Inferior parietal cortex (tissue), 1 donor: ENCODE data around the gene TGM2.

Experiments
- DNase-seq: peaks from one replicate; pipeline ENCODE4 v3.0.0-alpha.2; 2016; ENCODE audit errors: extremely low spot score

TGM2 gene

DNA sequence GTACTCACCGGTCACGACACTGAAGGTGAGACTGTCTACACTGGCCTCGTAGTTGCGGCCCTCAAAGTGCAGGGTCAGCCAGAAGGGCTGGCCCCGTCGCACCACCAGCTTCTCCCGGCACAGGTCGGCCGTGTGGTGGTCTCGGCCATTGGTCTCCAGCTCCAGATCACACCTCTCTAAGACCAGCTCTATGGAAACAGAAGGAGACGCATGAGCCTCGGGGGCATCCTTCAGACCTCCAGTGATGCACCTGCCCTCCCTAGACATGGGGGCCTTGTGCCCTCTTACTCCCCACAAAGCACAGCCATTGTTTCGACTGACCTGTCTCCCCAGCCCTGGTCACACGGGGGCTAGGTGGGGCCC, 3.7 kb downstream of the TGM2 start:
- no peak for DNase-seq

DNA sequence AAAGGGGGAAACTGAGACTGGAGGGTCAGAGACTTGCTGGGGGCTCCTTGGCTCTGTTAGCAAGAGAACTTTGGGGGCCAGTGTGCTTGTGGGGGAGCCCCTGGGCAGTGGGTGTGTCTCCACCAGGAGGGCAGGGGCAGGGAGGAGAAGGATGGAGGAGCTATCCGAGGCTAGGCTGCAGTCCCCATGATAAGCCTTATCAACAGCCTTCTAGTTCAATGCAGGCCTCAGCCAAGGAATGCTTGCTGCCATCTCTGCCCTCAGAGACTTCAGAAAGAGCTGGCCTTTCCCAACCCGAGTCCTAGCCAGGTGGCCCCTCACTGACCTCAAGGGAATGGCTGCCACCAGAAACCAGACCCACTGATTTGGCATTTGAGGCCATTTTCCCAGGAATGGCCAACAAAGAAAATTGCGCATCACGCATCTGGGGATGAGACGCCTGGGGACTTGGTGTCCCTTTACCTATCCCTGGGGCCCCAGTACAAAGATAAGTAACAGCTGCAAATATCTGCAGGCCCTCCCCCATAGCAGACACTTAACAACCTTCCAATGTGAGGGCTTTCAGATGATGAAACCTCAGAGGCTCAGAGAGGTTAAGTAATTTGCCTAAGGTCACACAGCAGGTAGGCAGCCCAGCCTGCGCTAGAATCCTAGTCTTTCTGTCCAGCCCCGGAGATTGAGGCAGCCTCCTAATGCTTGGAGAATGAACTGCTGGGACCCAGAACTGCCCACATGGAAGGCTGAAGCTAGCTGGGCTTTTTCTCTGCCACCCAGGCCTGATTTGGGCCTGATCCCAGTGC, 4.9 kb downstream of the TGM2 start:
- no peak for DNase-seq

DNA sequence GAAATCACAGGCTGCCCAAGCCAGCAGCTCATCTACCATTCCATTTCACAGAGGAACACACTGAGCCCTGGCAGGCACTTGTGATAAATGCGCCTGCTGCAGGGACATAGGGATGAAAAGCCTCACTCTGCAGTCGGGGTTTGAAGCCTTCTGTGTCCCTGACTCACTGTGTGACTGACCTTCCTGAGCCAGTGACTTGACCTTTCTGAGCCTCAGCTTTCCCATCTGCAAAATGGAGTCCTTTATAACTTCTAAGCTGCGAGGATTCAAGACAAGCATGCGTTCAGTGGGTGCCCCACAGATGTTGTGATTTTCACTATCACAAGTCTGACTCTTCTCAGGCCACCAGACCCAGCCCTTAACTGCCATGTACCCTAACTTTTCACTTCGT, 5.5 kb downstream of the TGM2 start:
- DNase-seq: no peak

DNA sequence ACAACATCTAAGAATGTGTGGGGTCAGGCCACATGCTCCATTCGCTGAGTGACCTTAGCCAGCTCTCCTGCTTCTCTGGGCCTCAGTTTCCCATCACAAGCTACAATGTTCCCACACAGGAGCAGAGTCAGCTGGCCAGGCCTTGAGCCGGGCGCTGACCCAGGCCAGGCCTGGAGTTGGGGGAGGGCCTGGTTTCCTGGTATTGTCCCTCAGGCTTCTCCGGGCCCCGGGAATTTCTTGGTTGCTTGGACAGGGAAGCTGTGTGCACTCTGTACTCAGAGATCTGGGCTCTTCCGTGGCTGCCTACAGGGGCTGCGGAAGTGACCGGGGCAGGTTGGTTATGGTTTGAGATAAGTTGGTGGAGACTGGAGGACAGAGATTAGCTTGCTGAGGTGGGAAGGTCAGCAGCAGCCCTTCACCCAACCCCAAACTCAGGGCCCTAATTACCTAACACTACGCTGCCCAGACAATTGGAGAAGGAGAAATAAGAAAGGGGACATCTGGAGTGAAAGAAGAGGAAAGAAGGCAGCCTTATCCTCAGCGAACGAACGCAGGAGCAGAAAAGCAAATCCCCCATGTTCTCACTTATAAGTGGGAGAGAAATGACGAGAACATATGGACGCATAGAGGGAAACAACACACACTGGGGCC, 6.2 kb downstream of the TGM2 start:
- no peak for DNase-seq

DNA sequence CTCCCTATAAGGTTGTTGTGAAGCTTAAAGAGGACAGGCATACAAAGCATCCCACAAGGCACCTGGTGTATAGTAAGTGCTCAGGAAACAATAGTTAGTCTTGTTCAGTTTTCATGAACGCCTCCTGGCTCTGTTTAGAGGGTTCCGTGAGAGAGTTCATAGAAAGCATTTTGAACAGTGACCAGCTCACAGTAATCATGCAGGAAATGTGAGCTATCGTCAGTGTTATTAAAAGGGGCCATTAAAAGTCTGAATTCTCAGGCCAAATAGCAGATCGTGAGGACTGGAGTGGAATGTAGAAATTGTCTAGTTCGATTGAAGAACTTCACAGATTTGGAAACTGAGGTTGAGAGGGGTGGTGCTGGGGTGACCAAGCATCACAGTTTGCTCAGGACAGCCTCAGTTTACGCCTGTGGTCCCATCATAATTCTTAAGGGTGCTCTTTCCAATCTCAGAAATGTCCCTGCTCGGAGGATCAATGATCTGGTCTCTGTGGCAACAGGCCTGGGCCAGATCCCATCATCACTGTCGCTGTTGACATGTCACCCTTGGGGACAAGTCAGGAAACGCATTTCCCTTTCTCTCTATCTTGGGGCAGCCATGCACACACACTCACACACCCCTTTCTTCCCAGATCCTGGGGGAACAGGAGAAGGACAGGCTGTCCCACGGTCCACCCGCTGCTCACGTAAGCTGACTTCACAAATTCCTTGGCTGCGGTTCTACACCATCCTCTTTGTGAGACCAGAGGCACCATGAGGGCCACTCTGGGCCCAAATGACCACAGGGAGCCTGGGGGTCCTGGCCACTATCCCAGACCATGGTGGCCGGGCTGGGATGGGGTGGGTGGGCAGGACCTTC, 7.2 kb downstream of the TGM2 start:
- no peak for DNase-seq

DNA sequence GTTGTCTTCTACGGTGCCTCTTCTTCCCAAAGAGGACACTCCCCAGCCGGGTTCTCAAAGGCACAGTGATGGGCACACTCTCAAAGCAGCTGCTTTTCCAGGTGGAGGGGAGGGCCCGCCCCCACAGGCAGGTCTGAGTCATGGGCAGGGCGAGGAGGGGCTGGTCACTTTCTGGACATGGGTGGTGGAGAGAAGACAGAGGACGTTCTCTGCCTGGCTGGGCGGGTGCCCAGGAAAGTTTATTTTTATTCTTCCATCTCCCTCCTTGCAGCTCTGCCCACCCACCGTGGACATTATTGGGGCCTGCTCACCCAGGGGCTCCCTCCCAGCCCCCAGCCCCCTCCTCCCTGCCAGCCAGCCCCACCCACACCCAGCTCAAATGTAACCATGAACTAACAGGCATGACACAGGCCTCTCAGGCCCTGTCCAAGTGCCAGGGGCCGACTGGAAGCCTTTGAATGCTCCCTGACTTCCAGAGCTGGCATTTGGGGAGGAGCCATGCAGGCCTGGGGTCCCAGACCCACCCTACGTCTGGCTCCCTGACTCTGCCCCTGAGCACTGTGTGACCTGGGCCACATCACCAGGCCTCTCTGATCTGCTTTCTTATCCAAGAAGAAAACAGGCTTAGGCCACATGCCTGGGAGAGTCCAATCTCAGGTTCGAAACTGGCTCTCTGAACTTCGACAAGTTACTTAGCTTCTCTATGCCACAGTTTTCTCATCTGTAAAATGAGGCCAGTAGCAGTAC, 8.0 kb downstream of the TGM2 start:
- DNase-seq: no peak

DNA sequence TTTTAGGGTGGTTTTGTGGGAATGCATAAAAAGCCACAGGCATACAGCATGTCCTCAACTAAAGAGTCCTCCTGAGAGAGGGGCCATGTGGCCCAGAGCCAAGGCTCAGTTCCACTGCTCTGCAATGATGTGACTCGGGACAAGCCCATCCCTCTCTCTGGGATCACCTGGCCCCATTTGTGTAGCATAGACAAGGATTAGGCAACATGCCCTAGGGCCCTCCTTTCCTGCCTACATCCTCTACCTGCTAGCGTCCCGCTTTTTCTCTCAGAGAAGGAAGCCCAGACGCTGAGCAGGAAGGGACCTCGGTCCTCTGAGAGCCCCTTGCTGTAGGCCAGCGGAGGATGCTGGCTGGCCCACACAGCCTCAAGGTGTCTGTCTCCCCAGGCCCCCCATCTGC, 8.8 kb downstream of the TGM2 start:
- no peak for DNase-seq

DNA sequence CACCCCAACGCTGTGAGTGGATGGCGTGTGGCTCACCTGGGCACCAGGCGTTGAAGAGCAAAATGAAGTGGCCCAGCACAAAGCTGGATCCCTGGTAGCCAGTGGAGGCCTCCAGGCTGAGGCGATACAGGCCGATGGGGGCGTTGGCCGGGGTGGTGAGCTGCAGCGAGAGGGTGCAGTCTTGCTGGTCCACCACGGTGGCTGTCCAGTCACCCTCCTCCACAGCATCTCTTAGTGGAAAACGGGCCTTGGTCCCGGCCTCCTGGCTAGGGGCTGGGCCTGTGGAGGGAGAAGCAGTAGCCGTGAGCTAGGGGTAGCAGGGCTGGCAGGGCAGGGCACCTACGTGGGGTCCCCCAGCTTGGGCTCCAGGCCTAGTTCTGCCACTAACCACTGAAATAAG, 9.3 kb downstream of the TGM2 start:
- no peak for DNase-seq

DNA sequence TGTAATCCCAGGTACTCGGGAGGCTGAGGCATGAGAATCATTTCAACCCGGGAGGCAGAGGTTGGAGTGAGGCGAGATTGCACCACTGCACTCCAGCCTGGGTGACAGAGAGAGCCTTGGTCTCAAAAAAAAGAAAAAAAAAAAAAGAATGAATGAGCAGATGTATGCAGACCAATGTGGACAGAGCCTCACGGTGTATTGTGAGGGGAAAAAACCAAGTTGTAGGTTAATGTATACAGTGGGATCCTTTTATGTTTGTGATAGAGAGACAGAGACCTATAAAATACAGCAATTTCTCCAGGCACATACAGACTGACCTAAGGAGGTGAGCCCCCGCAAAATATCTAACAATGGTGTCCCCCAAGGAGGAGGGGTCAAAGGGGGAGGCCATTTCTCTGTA, 11.7 kb downstream of the TGM2 start:
- DNase-seq: no peak

DNA sequence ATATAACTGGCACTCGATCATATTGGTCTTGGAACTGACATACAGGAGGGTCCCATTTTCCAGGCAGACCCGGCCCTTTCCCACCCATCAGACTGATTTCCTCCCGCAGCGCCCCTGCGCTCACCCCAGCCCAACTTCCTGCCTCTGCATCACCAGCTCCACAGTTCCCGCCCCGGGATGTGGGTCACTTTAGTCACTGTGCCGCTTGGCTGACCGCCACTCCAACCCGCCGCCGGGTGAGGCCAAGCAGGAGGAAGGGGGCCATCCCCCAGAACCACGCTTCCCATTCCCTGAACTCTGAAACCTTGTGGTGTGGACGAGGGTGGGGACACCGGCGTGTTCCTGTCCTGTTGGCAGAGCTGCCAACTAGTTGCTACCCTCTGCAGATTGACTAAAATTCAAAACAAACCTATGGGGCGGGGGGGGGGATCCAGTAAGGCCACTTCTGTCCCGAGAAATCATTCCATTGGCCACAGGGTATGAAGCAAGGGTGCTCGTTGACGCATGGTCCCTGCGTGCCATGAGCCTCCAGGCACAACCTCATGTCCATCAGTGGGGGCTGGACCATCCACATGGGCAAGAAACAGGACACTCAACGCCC, 12.3 kb downstream of the TGM2 start:
- DNase-seq: no peak

DNA sequence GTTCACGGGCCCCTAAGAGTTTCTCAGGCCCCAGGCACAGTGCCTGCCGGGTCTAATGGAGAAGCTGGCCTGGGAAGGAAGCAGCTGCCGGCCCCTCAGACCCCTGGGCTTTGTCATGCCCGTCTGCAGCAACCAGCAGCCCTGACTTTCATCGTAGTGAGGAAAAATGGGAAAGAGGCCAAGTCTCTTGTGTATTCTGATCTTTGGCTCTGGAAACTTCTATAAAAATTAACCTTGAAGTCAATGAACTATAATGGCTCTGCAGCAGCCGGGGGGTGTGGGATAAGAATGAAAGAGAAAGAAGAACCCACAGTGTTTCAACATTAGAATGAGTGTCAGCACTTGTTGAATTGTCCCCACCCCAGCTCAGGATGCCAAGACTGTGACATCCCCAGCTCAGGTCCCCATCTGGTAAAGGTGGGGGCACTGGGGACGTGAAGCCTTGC, 12.9 kb downstream of the TGM2 start:
- DNase-seq: no peak

DNA sequence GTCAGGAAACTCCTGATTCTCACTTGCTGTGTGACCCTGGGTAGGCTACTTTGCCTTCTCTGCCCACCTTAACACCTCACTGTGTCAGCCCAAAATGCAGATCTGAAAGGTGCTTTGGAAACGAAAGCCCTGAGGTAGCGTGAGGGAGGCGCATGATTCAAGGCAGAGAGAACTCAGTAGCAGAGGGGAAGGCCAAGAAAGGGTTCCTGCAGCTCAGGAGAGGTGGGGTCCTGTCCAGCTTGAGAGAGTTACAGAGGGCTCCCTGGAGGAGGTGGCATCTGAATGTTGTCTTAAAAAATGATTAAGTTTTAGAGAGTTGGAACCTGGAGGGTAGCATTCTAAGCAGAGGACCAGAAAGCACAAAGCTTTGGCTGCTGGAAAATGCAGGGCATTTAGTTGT, 13.6 kb downstream of the TGM2 start:
- DNase-seq: no peak

DNA sequence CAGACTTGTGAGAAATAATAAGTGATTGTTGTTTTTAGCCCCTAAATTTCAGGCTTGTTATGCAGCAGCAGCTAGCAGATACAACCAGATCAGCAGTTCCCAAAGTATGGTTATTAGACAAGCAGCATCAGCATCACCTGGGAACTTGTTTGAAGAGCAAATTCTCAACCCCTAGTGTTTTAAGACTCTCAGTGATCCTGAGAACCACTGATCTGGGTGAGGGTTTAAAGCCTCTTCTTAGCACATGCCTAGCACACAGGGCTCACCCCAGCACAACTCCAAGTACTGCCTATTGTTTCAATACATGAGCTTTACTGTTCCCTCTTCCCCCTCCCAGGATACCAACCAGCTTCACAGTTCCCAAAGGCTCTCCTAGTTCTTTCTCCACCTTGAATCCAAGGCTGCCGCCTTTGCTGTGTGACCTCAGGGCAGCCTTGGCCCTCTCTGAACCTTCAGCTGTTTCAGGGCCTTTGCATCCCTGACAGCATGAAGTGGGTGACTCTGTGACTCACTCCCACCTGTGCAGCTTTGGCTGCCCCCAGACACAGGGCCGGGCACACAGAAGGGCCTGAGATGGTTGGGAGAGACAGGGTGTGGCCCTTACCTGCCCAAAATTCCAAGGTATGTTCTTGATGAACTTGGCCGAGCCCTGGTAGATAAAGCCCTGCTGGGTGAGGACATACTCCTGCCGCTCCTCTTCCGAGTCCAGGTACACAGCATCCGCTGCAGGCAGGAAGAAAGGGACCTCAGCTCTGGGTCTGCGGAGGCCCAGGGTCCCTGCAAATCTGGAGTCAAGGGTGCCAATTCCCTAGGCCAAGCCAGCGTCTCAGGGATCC, 14.5 kb downstream of the TGM2 start:
- DNase-seq: no peak

DNA sequence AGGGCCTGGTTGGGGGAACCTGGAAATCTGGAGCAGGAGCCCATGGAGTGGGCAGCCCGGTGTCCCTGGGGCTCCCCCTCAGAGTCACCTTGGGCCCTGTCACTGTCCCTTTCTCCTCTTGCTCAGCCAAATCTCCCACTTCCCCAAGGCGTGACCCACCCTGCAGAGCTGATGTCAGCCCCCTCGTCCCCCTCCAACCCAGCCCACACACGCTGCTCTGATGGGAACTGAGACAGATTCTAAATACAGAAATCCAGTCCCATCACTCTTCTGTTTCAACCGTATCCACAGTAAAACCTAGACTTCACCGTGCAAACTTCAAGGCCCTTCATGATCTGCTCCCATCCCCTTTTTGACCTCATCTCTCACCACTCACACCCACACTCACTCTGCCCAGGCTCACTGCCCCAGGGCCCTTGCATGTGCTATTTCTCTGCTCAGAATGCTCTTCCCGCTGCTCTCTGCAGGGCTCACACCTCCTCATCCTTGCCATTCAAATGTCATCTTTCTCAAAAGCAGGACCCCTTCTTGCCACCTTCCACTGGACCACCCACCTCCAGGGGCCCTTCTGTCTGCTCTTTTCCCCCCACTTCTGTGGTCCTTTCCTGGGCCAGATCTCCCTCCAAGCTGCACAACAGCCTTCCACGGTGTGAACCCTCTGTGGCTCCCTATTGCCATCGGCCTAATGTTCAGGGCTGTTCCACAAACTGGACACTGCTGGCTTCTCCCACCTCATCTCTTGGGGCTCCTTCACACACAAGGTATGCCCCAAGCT, 16.6 kb downstream of the TGM2 start:
- no peak for DNase-seq

DNA sequence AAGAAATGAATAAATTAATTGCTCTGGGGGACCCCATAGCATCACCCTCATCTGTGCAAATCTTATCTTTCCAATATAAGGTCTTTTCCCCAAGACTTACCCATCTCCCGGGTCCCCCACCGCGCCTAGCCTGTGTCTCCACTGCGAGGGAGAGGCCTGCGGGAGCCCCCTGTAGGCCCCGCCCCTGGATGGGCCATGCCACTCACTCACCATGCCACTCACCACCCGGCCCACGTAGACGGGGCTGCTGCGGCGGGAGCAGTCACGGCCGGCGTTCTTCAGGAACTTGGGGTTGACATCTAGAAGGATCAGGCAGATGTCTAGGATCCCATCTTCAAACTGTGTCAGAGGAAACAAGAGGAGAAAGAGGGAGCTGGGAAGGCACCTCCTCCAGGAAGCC, 17.3 kb downstream of the TGM2 start:
- no peak for DNase-seq

DNA sequence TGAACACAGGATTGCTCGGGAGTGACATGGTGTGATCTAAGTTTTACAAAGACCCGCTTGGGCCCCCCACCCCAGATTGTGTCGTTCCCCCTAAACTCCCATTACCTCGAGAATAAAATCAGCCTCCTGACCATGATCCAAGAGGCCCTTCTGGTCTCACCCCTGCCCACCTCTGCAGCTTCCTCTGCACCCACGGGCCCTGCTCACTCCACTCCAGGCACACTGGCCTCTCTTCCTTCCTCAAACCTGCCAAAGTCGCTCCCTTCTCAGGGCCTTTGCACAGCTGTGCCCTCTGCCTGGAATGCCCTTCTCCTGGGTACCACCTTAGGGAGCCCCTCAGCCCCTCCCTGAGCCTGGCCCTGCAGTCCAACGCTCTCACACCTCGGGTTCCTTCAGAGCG, 17.9 kb downstream of the TGM2 start:
- no peak for DNase-seq

DNA sequence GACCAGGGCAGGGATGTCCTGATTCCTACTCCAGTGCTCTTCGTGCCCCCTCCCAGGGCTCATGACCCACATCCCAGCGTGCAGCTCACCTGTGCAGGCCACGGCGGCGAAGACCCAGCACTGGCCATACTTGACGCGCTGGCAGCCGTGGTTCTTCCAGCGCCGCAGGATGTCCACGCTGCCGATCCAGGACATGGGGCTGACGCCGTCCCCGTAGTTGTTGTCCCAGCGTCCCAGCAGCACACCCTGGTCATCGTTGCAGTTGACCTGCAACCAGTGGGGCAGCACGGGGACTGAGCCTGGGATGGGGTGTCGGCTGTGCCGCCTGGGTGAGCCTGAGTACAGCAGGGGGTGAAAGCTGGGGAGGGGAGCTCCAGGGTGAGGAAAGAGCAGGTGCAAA, 18.4 kb downstream of the TGM2 start:
- no peak for DNase-seq

DNA sequence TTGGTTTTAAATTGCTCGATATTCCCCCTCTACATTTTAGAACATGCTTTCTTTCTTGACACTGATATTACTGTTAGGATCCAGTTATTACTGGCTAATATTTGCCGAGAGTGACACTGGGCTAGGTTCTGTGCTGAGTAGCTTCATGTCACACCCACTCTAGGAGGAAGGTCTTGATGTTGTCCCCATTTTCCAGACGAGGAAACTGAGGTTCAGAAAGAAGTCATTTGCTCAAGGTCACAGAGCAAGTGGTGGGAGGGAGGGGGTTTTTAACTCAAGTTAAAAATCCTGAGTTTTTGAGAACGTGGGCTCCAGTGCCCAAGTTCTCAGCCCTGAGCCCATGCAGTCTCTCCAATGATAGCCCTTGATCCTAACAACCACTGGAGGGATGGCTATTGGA, 18.9 kb downstream of the TGM2 start:
- DNase-seq: no peak

DNA sequence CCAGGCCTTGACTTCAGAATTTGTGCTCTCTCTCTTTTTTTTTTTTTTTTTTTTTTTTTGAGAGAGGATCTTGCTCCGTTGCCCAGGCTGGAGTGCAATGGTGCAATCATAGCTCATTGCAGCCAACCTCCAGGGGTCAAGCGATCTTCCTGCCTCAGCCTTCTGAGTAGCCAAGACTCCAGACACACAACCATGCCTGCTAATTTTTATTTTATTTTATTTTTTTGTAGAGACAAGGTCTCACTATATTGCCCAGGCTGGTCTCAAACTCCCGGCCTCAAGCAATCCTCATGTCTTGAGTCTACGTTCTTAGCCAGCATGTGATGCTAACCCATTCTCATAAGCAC, 19.4 kb downstream of the TGM2 start:
- no peak for DNase-seq
